Measurements from ENCODE around the gene CDV3. TPM values are rescaled to one million over a fixed set of nuclear protein-coding genes. Genes with fewer than 3 reads are reported as not detected.
A peak's percentile ranks its signal among the peaks of the same experiment; 100 is the strongest.

Gene CDV3
- total RNA-seq, 2 experiments from 2014 or later, result 204 to 221 TPM

DNA sequence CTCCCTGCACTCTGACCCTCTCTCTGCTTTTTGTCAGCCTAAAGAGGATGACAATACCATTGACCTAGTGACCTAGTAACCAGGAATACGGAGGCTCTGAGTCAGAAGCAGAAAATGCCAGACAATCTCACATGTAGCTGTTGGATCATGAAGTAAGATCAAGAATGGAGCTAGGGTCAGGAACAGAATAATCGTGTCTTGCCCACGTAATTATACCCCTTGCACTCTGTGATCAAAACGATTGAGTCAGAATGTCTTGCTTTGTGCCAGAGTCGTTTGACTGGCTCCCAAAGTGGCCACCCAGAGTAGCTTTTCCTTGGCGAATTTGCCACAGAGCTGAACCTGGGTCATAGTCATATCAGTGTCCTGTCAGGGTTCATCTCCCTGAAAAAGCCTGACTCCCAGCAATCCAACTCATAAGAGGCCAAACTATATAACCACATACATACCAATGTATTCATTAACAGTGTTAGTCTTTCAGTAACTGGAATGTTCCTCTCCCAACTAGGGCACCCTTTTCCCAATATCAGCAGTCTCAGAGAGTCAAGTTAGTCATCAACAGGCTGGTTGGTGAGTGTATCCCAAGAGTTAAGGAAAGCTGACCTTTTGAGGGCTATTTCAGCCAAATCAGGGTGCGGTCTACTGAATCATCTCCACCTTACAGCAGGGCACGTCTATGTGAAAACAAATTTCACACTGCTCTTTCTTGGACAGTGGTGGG is 5.0 kb upstream of the CDV3 start:
- DNase-seq (no peak), ATAC-seq (no peak)
- ChIA-PET POLR2A (interaction anchor here (0.7 kb wide), 1 partner anchor 120 kb away, joined by 3 read pairs; no protein-coding TSS in a partner anchor), CTCF (interaction anchor here (0.6 to 2.3 kb wide), 4 partner anchors 10 to 797 kb away, joined by 3 to 8 read pairs (median 3); no protein-coding TSS in a partner anchor)
- no peaks in the 10 kb centered on the region for H3K27me3 Mint-ChIP-seq
- H3K4me1 Mint-ChIP-seq, result peaks cover 18% of the 10 kb centered on the region
- no peak overlapping the region for H3K27ac Mint-ChIP-seq
- intact Hi-C loops (cut with DNase I, micrococcal nuclease), result no loop called here
- no peaks in the 10 kb centered on the region for H3K9me3 Mint-ChIP-seq (ENCODE audit: low read depth)
- no peaks in the 10 kb centered on the region for H3K36me3 Mint-ChIP-seq (ENCODE audit: low read depth)
- H3K4me3 Mint-ChIP-seq, result no peak overlapping the region

DNA sequence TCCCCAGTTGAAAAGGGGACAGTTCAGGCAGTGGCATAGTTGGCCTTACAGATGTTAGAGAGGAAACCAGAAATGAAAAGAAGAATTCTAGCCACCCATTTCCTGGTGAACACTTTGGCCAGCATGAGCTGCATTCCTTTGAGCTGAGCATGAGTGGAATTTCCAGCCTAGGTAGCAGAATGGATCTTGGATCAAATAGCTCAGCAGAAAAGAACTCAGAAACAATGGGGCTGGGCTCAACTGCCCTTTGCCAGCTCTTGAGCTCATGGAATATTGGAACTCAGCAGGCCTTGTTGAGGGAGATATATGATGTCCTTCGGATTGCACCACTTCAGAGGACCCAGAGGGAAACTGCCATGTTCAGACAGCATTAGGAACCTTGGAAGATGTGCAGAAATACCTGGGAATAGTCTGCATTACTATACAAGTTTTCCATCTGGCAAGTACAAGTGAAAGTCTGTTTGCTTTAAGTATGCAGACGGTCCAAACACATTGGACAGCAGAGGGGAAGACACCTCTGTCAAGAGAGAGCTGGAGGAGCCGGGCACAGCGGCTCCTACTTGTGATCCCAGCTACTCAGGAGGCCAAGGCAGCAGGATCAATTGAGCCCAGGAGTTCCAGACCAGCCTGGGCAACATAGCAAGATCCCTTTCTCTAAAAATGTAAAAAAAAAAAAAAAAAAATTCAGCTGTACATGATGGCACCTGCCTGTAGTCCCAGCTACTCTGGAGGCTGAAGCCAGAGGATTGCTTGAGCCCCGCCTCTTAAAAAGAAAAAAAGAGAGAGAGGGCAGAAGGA is 3.1 kb upstream of the CDV3 start:
- no peaks in the 10 kb centered on the region for H3K9me3 Mint-ChIP-seq (ENCODE audit: low read depth)
- intact Hi-C loops (cut with DNase I, micrococcal nuclease), result loop anchor here in 1 of 2 experiments (5.0 kb wide), 1 partner anchor 682 kb away; the partner anchor contains the start of gene RYK
- peak overlapping the region; percentile 68 for H3K27ac Mint-ChIP-seq
- ChIA-PET POLR2A (no interaction called here), CTCF (interaction anchor here (0.8 to 1.1 kb wide), 5 partner anchors 82 to 906 kb away, joined by 3 read pairs; no protein-coding TSS in a partner anchor)
- peaks cover 9% of the 10 kb centered on the region for H3K36me3 Mint-ChIP-seq (ENCODE audit: low read depth)
- ATAC-seq, result no peak
- H3K4me1 Mint-ChIP-seq, result peaks cover 22% of the 10 kb centered on the region
- no peaks in the 10 kb centered on the region for H3K27me3 Mint-ChIP-seq
- no peak overlapping the region for H3K4me3 Mint-ChIP-seq
- DNase-seq, result no peak

DNA sequence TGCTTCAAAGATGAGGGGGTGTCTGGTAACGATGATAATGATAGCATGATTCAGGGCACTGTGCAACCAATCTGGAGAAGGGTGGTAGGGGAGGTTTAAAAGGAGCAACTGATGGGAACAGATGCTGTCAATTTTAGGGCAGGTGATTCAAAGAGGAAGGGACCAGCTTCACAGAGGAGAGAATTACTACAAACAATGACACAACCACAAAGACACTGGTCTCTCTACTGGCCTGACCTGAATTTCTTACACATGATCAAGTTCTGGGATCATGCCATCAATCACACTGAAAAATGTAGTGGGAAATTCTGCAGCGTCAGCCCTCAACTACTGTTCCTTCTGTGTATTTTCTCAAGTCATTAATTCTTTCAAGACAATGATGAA is 2.6 kb upstream of the CDV3 start:
- POLR2A ChIA-PET, result no interaction called here
- peak overlapping the region; percentile 68 for H3K27ac Mint-ChIP-seq
- ATAC-seq, result no peak

DNA sequence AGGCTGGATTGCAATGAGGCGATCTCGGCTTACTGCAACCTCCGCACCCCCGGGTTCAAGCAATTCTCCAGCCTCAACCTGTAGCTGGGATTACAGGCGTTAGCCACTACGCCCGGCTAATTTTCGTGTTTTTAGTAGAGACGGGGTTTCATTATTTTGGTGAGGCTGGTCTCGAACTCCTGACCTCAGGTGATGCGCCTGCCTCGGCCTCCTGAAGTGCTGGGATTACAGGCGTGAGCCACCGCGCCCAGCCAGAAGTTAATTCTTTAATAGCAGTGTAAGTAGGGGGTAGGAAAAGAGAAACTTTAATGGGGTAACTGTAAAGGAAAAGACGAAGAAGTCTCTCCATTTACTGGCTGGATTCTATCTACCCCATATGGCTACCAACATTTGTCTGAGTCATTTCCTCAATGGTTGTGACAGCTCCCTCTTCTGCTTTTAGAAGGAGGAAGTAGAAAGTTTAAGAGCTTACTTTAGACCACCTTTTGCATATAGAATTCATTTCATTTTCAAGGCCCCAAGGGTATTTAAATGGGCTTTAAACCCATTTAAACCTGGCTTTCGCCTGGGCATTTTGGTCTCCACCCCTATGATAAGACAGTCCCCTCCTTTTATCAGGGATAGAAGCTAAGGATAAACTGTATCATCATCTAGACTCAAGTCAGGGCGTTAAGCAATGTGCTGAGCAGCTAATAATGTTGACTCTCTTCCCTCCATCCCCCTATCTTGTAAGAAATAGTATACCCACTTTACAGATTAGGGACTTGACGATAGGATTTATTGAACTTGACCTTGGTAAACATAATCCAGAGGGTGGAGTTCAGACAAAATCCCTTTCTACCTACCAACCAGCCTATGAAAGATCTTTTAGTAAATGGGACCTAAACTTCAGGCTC is 1.1 kb upstream of the CDV3 start:
- Mint-ChIP-seq H3K9me3 (ENCODE audit: low read depth) (no peaks in the 10 kb centered on the region), H3K4me3 (peak overlapping the region; percentile 87), H3K27me3 (no peaks in the 10 kb centered on the region), H3K36me3 (ENCODE audit: low read depth) (peaks cover 27% of the 10 kb centered on the region), H3K4me1 (peaks cover 39% of the 10 kb centered on the region), H3K27ac (peak overlapping the region; percentile 100)
- ChIA-PET POLR2A (interaction anchor here (0.7 to 2.4 kb wide), 9 partner anchors 71 to 914 kb away, joined by 3 to 9 read pairs (median 3); no protein-coding TSS in a partner anchor), CTCF (interaction anchor here (0.5 to 2.2 kb wide), 12 partner anchors 8 to 150 kb away, joined by 3 to 13 read pairs (median 4); no protein-coding TSS in a partner anchor)
- ATAC-seq (no peak), DNase-seq (no peak)
- intact Hi-C loops (cut with DNase I, micrococcal nuclease), result loop anchor here (1.0 to 5.0 kb wide), 12 partner anchors 66 to 1155 kb away; partner anchors contain the start of genes NPHP3 (in 2 of the 2), SRPRB (in 2 of the 2), DNAJC13 (in 1 of the 2) and RYK (in 1 of the 2)

More for the DNA sequence above, 2.6 kb upstream of the CDV3 start:
- peaks cover 15% of the 10 kb centered on the region for H3K36me3 Mint-ChIP-seq (ENCODE audit: low read depth)
- CTCF ChIA-PET, result interaction anchor here (0.8 to 0.9 kb wide), 2 partner anchors 83 to 855 kb away, joined by 3 read pairs; no protein-coding TSS in a partner anchor
- intact Hi-C loops (cut with DNase I, micrococcal nuclease), result loop anchor here in 1 of 2 experiments (5.0 kb wide), 1 partner anchor 681 kb away; the partner anchor contains the start of gene RYK
- H3K4me1 Mint-ChIP-seq, result peaks cover 25% of the 10 kb centered on the region
- no peak overlapping the region for H3K4me3 Mint-ChIP-seq
- DNase-seq, result no peak
- H3K9me3 Mint-ChIP-seq (ENCODE audit: low read depth), result no peaks in the 10 kb centered on the region
- no peaks in the 10 kb centered on the region for H3K27me3 Mint-ChIP-seq

DNA sequence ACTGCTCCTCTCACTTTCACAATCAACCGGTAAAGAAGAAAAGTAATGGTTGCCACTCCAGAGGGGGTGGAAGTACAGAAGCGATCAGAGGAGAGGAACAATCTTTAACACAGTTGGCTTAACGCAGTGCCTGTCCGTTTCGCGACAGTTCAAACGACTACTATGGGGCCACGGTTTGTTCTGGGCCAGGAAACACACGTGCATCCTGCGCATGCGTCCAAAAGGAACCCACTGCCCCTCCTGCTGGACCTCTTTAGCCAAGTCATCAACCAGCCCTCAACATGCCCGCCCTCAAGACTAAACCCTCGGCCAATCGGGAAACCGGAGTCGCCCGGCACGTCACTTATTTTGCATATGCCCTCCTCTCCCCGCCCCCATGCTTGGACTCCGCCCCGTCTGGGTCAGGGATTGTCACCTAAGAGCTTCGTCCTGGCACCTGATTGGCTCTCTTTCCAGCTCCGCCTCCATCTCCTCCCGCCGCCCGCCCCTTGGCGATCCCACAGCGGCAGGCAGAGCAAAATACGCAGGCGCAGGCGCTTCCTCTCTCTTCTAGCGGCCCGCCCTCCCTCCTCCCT is 345 bp upstream of the CDV3 start:
- ATAC-seq (peak; percentile 81), DNase-seq (peak; percentile 100)
- ChIA-PET CTCF (interaction anchor here (0.5 to 2.2 kb wide), 12 partner anchors 11 to 151 kb away, joined by 3 to 13 read pairs (median 3); no protein-coding TSS in a partner anchor), POLR2A (interaction anchor here (0.6 to 2.4 kb wide), 12 partner anchors 10 to 913 kb away, joined by 3 to 9 read pairs (median 3); partner anchors contain the start of gene NPHP3)
- no peaks in the 10 kb centered on the region for H3K9me3 Mint-ChIP-seq (ENCODE audit: low read depth)
- intact Hi-C loops (cut with DNase I, micrococcal nuclease), result loop anchor here (1.0 to 5.0 kb wide), 11 partner anchors 67 to 1156 kb away; partner anchors contain the start of genes NPHP3 (in 2 of the 2), SRPRB (in 2 of the 2), DNAJC13 (in 1 of the 2) and RYK (in 1 of the 2)
- peaks cover 47% of the 10 kb centered on the region for H3K4me1 Mint-ChIP-seq
- H3K27ac Mint-ChIP-seq, result peak overlapping the region; percentile 100
- no peaks in the 10 kb centered on the region for H3K27me3 Mint-ChIP-seq
- peaks cover 35% of the 10 kb centered on the region for H3K36me3 Mint-ChIP-seq (ENCODE audit: low read depth)
- H3K4me3 Mint-ChIP-seq, result peak overlapping the region; percentile 87

DNA sequence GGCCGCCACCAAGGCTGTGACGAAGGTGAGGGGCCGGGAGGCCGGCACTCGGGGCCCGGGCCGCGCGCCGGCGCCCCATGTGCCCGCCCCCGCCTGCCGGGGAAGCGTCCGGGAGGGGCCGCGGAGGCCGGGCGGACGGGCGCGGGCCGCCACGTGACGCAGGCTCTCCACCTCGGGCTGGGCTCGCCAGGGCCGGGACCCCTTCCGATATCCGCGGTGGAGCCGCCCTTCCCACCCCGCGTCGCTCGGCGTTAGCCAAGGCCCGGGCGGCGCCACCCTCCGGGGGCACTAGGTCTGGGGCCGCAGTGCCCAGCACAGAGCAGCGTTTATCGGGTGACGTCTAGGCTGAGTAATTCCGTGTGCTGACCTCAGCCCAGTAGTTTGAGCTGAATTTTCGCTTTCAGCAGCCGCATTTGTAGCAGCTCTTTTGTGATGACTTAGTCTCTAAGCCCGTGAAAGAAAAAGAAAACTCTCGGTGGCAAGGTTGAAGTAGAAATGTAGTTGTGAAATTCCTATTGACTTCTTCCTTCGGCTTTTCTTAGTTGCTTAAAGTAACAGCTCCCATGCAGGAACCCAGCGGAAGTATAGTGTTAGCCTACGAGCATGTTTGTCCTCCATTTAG is 885 bp downstream of the CDV3 start:
- ChIA-PET CTCF (interaction anchor here (0.6 to 1.5 kb wide), 4 partner anchors 65 to 848 kb away, joined by 4 to 6 read pairs (median 4); no protein-coding TSS in a partner anchor), POLR2A (interaction anchor here (0.6 to 3.0 kb wide), 14 partner anchors 10 to 853 kb away, joined by 3 to 24 read pairs (median 4); partner anchors contain the start of genes NPHP3 and TOPBP1)
- intact Hi-C loops (cut with DNase I, micrococcal nuclease), result loop anchor here (1.0 to 5.0 kb wide), 5 partner anchors 18 to 910 kb away; partner anchors contain the start of genes ANAPC13 (in 1 of the 2) and RYK (in 1 of the 2)
- Mint-ChIP-seq H3K36me3 (ENCODE audit: low read depth) (peaks cover 46% of the 10 kb centered on the region), H3K4me1 (peaks cover 59% of the 10 kb centered on the region), H3K27me3 (no peaks in the 10 kb centered on the region), H3K4me3 (peak overlapping the region; percentile 99), H3K27ac (peak overlapping the region; percentile 98), H3K9me3 (ENCODE audit: low read depth) (no peaks in the 10 kb centered on the region)
- ATAC-seq, result peak; percentile 48
- peak; percentile 86 for DNase-seq

DNA sequence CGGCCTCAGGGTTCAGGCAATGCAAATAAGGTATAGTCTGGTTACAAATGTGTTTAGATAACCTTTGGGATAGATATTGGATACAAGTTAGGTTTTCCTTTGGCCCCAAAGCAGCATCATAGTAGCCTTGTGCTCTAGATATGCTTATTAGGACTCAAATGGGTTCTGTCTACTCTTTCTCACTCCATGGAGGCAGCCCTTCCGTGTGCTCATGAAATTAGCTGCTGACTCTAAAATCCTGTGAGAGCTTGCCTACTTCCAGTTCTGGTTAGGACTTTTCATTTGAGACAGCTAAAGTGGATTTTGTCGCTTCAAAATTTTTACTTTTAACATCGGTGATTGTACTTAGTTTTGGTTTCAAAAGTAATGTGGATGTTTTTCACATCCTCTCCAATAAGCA is 1.6 kb downstream of the CDV3 start:
- H3K27ac Mint-ChIP-seq, result peak overlapping the region; percentile 98
- peak overlapping the region; percentile 99 for H3K4me3 Mint-ChIP-seq
- DNase-seq, result no peak
- intact Hi-C loops (cut with DNase I, micrococcal nuclease), result loop anchor here in 1 of 2 experiments (2.0 kb wide), 3 partner anchors 18 to 910 kb away; partner anchors contain the start of gene ANAPC13
- no peaks in the 10 kb centered on the region for H3K9me3 Mint-ChIP-seq (ENCODE audit: low read depth)
- ChIA-PET POLR2A (interaction anchor here (0.6 to 3.0 kb wide), 13 partner anchors 9 to 457 kb away, joined by 3 to 24 read pairs (median 5); partner anchors contain the start of gene TOPBP1), CTCF (interaction anchor here (0.6 to 1.5 kb wide), 4 partner anchors 66 to 849 kb away, joined by 4 to 6 read pairs (median 4); no protein-coding TSS in a partner anchor)
- peaks cover 52% of the 10 kb centered on the region for H3K36me3 Mint-ChIP-seq (ENCODE audit: low read depth)
- H3K27me3 Mint-ChIP-seq, result no peaks in the 10 kb centered on the region
- peaks cover 62% of the 10 kb centered on the region for H3K4me1 Mint-ChIP-seq
- no peak for ATAC-seq

DNA sequence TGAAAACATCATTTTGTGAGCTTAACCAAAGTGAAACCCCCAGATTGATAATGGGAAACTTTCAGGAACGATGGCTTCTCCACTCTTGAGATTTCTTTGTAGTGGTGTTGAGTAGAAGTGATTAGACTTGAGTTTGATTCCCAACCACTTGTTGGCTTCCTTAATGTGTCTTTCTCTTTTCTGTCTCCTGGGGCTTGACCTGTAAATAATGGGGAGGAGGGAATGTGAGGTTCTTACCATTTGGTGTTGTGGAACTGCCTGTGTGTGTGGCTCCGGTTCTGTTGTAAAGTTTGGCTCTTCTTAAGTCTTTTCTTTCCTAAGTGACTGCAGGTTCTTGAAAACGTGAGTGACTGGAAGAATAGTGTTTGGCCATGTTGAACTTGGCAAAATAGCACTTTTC is 2.7 kb downstream of the CDV3 start:
- intact Hi-C loops (cut with DNase I, micrococcal nuclease), result no loop called here
- ChIA-PET POLR2A (interaction anchor here (0.8 to 3.0 kb wide), 4 partner anchors 19 to 155 kb away, joined by 3 to 24 read pairs (median 3); no protein-coding TSS in a partner anchor), CTCF (interaction anchor here (0.9 to 4.9 kb wide), 4 partner anchors 19 to 119 kb away, joined by 3 to 31 read pairs (median 3); no protein-coding TSS in a partner anchor)
- DNase-seq (no peak), ATAC-seq (no peak)
- Mint-ChIP-seq H3K9me3 (ENCODE audit: low read depth) (no peaks in the 10 kb centered on the region), H3K4me3 (peak overlapping the region; percentile 99), H3K27ac (peak overlapping the region; percentile 92), H3K27me3 (no peaks in the 10 kb centered on the region), H3K4me1 (peaks cover 62% of the 10 kb centered on the region), H3K36me3 (ENCODE audit: low read depth) (peaks cover 59% of the 10 kb centered on the region)

DNA sequence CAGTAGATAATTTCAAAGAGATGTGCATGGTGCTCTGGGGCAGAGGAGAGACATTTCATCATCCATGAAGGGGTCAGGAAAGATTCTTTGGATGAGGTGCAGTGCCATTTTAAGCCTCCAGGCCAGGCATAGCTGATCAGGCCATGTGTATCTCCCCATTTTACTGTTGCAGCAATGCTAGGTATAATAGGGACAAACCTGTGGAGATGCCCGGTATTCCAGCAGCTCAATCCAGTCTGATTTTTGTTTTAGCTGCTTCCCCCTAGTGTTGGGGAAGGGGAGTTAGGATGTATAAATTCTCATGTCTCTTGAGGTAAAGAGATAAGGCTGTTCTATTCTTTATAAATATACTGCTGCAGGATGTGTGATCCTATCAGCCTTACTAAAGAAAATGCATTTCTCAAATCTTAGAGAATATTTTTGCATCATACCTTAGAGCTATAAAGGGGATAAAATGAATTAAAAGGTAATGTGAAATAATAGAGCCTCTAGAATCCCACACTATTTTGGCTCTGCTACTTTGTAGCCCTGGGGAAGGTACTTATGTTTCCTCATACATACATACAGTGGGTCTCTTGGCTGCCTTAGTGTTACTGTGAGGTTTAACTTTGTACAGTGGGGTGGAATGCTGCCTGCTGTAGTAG is 5.2 kb downstream of the CDV3 start:
- DNase-seq (no peak), ATAC-seq (no peak)
- intact Hi-C loops (cut with DNase I, micrococcal nuclease), result loop anchor here in 1 of 2 experiments (2.0 kb wide), 1 partner anchor 40 kb away; no protein-coding TSS in a partner anchor
- H3K27me3 Mint-ChIP-seq, result no peaks in the 10 kb centered on the region
- peak overlapping the region; percentile 99 for H3K4me3 Mint-ChIP-seq
- H3K9me3 Mint-ChIP-seq (ENCODE audit: low read depth), result no peaks in the 10 kb centered on the region
- peaks cover 80% of the 10 kb centered on the region for H3K36me3 Mint-ChIP-seq (ENCODE audit: low read depth)
- H3K4me1 Mint-ChIP-seq, result peaks cover 58% of the 10 kb centered on the region
- peak overlapping the region; percentile 92 for H3K27ac Mint-ChIP-seq
- POLR2A ChIA-PET, result interaction anchor here (0.6 to 1.7 kb wide), 4 partner anchors 9 to 146 kb away, joined by 3 read pairs; no protein-coding TSS in a partner anchor
- CTCF ChIA-PET, result interaction anchor here (0.6 to 4.9 kb wide), 20 partner anchors 9 to 1129 kb away, joined by 3 to 31 read pairs (median 4); partner anchors contain the start of gene TOPBP1

Data from activated CD4-positive, alpha-beta T cell treated with anti-CD3 and anti-CD28 coated beads for 36 hours (primary cell).